GM12872 (cell line): ENCODE results near the gene NLRP3.

Experiments
- CTCF ChIP-seq: IDR thresholded peaks from 3 replicates; pipeline ENCODE4 v1.5.1; 2011; ENCODE audit warnings: low read depth, mild to moderate bottlenecking, low read length, moderate library complexity; ENCODE audit not compliant: insufficient read depth

Gene NLRP3

GRCh38 chr1:247447162-247447909 lies 31.4 kb downstream of the NLRP3 start:
- no peak for TF ChIP-seq CTCF

GRCh38 chr1:247448107-247448791 lies 32.3 kb downstream of the NLRP3 start:
- no peak for TF ChIP-seq CTCF

- no peak for TF ChIP-seq CTCF
These were observed 35.5 kb downstream of the NLRP3 start for GRCh38 chr1:247451388-247452010.

- no peak for TF ChIP-seq CTCF
These were observed 36.6 kb downstream of the NLRP3 start for GRCh38 chr1:247452447-247453039.

- no peak for TF ChIP-seq CTCF
These were observed 37.3 kb downstream of the NLRP3 start for GRCh38 chr1:247453245-247453644.

GRCh38 chr1:247453997-247454396 lies 38.0 kb downstream of the NLRP3 start:
- TF ChIP-seq CTCF = no peak

- TF ChIP-seq CTCF = no peak
These were observed 40.0 kb downstream of the NLRP3 start for GRCh38 chr1:247456021-247456420.
